Naive B cell (primary cell): ENCODE results near the gene TMEM131L. TPM values are rescaled to one million over a fixed set of nuclear protein-coding genes. Genes with fewer than 3 reads are reported as not detected.
A peak's percentile ranks its signal among the peaks of the same experiment; 100 is the strongest.
"Not testable (repeated sequence)": the region's sequence is repeated elsewhere in the genome, so short reads cannot be mapped to it uniquely, and the experiment has no call there.

Source experiments
- ATAC-seq, 2 donors: fragments of 150-1000 bp; cut with Tn5 transposase; 2 replicates each; pipeline ENCODE4 v1.10.0; 2021; ENCODE audit warnings: low read depth in 2 of 2, mild to moderate bottlenecking in 2 of 2, moderate library complexity in 2 of 2
- DNase-seq: peaks from one replicate; pipeline ENCODE4 v3.0.0; 2022
- H3K27ac Mint-ChIP-seq, 6 donors: one replicate each; pipeline ENCODE4 v1.8.0; 2020 to 2022; ENCODE audit warnings: mild to moderate bottlenecking in 6 of 6, mixed read lengths in 6 of 6, moderate library complexity in 5 of 6, inconsistent platforms in 2 of 6
- H3K27me3 Mint-ChIP-seq, 3 donors: one replicate each; pipeline ENCODE4 v1.8.0; 2021 to 2022; ENCODE audit warnings: mixed read lengths in 3 of 3, mild to moderate bottlenecking in 1 of 3
- H3K36me3 Mint-ChIP-seq, 2 donors: one replicate each; pipeline ENCODE4 v1.8.0; 2020 to 2022; ENCODE audit warnings: mixed read lengths in 2 of 2, inconsistent platforms in 1 of 2, mild to moderate bottlenecking in 1 of 2
- H3K4me1 Mint-ChIP-seq, 3 donors: one replicate each; pipeline ENCODE4 v1.8.0; 2020 to 2022; ENCODE audit warnings: mixed read lengths in 3 of 3, inconsistent platforms in 1 of 3, mild to moderate bottlenecking in 1 of 3, moderate library complexity in 1 of 3
- H3K4me3 Mint-ChIP-seq, 8 donors: one replicate each; pipeline ENCODE4 v1.8.0; 2020 to 2022; ENCODE audit warnings: mild to moderate bottlenecking in 8 of 8, mixed read lengths in 8 of 8, moderate library complexity in 8 of 8, inconsistent platforms in 2 of 8
- H3K9me3 Mint-ChIP-seq, 7 donors: one replicate each; pipeline ENCODE4 v1.8.0; 2020 to 2022; ENCODE audit warnings: mixed read lengths in 7 of 7, mild to moderate bottlenecking in 5 of 7, inconsistent platforms in 2 of 7, moderate library complexity in 1 of 7
- polyA plus RNA-seq, 6 donors: library from polyadenylated mRNA; unstranded; fragments of 300-500 nt; fragmentation: Illumina TruSeq; gene quantifications; one replicate each; pipeline ENCODE4 v1.2.3, GENCODE V29; 2021; ENCODE audit warnings: low read depth in 6 of 6

The TMEM131L gene, protein sequence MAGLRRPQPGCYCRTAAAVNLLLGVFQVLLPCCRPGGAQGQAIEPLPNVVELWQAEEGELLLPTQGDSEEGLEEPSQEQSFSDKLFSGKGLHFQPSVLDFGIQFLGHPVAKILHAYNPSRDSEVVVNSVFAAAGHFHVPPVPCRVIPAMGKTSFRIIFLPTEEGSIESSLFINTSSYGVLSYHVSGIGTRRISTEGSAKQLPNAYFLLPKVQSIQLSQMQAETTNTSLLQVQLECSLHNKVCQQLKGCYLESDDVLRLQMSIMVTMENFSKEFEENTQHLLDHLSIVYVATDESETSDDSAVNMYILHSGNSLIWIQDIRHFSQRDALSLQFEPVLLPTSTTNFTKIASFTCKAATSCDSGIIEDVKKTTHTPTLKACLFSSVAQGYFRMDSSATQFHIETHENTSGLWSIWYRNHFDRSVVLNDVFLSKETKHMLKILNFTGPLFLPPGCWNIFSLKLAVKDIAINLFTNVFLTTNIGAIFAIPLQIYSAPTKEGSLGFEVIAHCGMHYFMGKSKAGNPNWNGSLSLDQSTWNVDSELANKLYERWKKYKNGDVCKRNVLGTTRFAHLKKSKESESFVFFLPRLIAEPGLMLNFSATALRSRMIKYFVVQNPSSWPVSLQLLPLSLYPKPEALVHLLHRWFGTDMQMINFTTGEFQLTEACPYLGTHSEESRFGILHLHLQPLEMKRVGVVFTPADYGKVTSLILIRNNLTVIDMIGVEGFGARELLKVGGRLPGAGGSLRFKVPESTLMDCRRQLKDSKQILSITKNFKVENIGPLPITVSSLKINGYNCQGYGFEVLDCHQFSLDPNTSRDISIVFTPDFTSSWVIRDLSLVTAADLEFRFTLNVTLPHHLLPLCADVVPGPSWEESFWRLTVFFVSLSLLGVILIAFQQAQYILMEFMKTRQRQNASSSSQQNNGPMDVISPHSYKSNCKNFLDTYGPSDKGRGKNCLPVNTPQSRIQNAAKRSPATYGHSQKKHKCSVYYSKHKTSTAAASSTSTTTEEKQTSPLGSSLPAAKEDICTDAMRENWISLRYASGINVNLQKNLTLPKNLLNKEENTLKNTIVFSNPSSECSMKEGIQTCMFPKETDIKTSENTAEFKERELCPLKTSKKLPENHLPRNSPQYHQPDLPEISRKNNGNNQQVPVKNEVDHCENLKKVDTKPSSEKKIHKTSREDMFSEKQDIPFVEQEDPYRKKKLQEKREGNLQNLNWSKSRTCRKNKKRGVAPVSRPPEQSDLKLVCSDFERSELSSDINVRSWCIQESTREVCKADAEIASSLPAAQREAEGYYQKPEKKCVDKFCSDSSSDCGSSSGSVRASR (N-terminal part only)
- polyA plus RNA-seq: 10 to 100 TPM; 52.2 to 86.7 (median 68.1) TPM

DNA sequence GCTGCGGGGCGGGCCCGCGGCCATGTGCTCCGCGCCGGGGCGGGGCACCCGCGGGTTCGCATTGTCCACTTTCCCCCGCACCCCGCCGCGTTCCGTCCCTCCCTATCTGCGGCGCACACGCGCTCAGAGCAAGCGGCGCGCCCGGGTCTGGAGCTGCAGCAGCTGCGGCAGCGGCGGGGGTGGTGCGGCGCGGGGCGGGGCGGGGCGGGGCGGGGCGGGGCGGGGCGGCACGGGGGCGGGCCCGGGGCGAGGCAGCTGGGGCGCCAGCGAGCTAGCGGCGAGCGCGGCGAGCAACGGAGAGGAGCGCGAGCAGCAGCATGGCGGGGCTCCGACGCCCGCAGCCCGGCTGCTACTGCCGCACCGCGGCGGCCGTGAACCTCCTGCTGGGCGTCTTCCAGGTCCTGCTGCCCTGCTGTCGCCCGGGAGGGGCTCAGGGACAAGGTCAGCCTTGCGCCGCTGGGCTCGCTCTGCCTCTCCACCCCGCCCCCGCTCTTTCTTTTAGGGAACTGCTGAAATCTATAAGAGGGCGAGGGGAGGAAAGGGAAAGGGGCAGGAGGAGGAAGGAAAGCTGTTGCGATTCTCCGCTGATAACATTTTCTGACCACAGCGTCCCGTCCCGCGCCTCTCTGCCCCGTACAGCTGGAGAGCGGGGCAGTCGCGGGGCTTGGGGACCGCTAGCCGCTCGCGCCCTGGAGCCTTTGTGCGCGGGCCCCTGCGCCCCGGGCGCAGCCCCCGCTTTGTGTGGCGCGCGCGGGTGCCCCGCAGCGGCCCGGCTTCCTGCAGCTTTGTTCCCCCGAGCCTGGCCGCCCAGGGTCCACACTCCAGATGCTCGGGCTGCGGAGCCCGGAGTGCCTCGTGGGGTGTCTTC is at the start of gene TMEM131L:
Gene TMEM131L, plus strand, starts transcription at position 280 of the 868 bp plus-strand sequence. Its CDS starts 38 bp downstream, at position 318.
- Mint-ChIP-seq H3K36me3 (peaks cover 0 to 4% of the 10 kb centered on the region in 2 donors), H3K9me3 (no peaks in the 10 kb centered on the region), H3K4me1 (peaks cover 42 to 53% (median 48%) of the 10 kb centered on the region in 3 donors), H3K27me3 (no peaks in the 10 kb centered on the region), H3K4me3 (peak within 1 kb of the TSS; percentile 93 to 99 (median 98)), H3K27ac (peak within 1 kb of the TSS; percentile 97 to 99 (median 98))
- DNase-seq: peak; percentile 77
- ATAC-seq: peak; percentile 47 to 52

- peak overlapping the region in 1 of 6 donors; percentile 54 for H3K27ac Mint-ChIP-seq
- H3K9me3 Mint-ChIP-seq, DNase-seq, H3K4me3 Mint-ChIP-seq, H3K36me3 Mint-ChIP-seq, H3K27me3 Mint-ChIP-seq, ATAC-seq: not testable (repeated sequence)
- H3K4me1 Mint-ChIP-seq: peaks cover 15 to 23% (median 18%) of the 10 kb centered on the region in 3 donors
These were observed 49.7 kb upstream of the TMEM131L start for GRCh38 chr4:153416456-153416855.

DNA sequence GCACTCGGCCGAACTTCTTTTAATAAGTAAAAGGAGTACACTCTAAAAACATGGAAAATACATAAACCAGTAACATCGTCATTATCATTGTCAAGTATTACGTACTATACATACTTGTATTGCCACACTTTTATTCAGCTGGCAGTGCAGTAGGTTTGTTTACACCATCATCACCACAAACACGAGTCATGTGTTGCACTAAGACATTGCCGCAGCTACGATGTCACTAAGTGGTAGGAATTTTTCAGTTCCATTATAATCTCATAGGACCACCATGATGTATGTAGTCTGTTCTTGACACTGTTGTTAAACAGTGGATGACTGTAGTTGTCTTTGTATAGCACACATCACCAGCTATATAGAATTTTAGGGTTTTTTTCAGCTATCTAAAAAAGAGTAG is 48.0 kb upstream of the TMEM131L start:
- DNase-seq: no peak
- no peaks in the 10 kb centered on the region for H3K27me3 Mint-ChIP-seq
- peak overlapping the region in 1 of 6 donors; percentile 91 for H3K27ac Mint-ChIP-seq
- peaks cover 15 to 23% (median 18%) of the 10 kb centered on the region in 3 donors for H3K4me1 Mint-ChIP-seq
- H3K36me3 Mint-ChIP-seq: no peaks in the 10 kb centered on the region
- H3K9me3 Mint-ChIP-seq: peaks cover 0 to 2% (median 0%) of the 10 kb centered on the region in 7 donors
- no peak overlapping the region for H3K4me3 Mint-ChIP-seq
- no peak for ATAC-seq

GRCh38 chr4:153418558-153418957 is 47.6 kb upstream of the TMEM131L start:
- H3K4me1 Mint-ChIP-seq: peaks cover 15 to 24% (median 18%) of the 10 kb centered on the region in 3 donors
- DNase-seq (no peak), ATAC-seq (no peak)
- H3K27ac Mint-ChIP-seq: peak overlapping the region in 3 of 6 donors; percentile 79 to 93 (median 91)
- H3K36me3 Mint-ChIP-seq: no peaks in the 10 kb centered on the region
- H3K9me3 Mint-ChIP-seq: peaks cover 0 to 2% (median 0%) of the 10 kb centered on the region in 7 donors
- peak overlapping the region in 1 of 8 donors; percentile 9 for H3K4me3 Mint-ChIP-seq
- H3K27me3 Mint-ChIP-seq: no peaks in the 10 kb centered on the region

DNA sequence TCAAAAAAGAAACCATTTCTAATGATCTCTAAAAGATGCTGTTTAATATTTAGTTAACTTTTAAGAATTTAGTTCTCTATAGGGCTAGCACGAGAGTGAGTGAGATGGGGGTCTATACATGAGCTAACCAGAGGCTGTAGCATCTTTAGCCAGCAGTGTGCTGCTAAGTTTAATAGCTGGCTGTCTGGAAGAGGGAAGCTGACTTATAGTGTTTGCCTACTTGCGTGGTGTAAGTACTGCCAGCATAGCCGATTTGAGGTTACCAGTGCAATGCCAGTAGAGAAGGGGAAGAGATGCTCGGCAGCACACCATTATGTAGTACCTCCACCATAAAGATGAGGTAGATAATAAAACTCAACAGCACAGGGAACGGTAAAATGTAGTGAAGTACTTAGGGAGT is 47.1 kb upstream of the TMEM131L start:
- H3K4me3 Mint-ChIP-seq: peak overlapping the region in 7 of 8 donors; percentile 4 to 73 (median 50)
- H3K27ac Mint-ChIP-seq: peak overlapping the region in 4 of 6 donors; percentile 79 to 93 (median 90)
- H3K9me3 Mint-ChIP-seq: peaks cover 0 to 2% (median 0%) of the 10 kb centered on the region in 7 donors
- ATAC-seq: peak in 1 of 2 donors; percentile 45
- peaks cover 15 to 28% (median 18%) of the 10 kb centered on the region in 3 donors for H3K4me1 Mint-ChIP-seq
- H3K27me3 Mint-ChIP-seq: no peaks in the 10 kb centered on the region
- no peak for DNase-seq
- no peaks in the 10 kb centered on the region for H3K36me3 Mint-ChIP-seq

GRCh38 chr4:153419673-153420278 is 46.4 kb upstream of the TMEM131L start:
- H3K9me3 Mint-ChIP-seq: peaks cover 0 to 2% (median 0%) of the 10 kb centered on the region in 7 donors
- H3K27me3 Mint-ChIP-seq: no peaks in the 10 kb centered on the region
- H3K4me3 Mint-ChIP-seq: peak overlapping the region in 7 of 8 donors; percentile 4 to 65 (median 13)

DNA sequence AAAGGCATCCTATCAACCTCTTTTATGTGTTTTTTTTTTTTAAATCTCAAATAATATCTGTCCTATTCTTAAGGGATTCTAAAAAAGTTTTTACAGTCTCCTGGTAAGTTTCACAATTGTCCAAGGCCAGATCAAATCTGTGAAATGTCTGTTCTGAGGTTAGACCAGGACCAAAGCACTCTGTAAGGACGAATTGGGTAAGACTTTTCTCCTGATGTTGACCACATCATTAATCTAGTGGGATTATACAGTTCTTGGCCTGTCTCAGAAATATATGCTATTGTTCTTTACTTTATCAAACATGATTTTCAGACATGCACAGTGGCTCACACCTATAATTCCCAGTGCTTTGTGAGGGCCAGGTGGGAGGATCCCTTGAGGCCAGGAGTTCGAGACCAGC is 45.8 kb upstream of the TMEM131L start:
- no peaks in the 10 kb centered on the region for H3K36me3 Mint-ChIP-seq
- H3K9me3 Mint-ChIP-seq: peaks cover 0 to 2% (median 0%) of the 10 kb centered on the region in 7 donors
- H3K27me3 Mint-ChIP-seq: no peaks in the 10 kb centered on the region
- H3K4me3 Mint-ChIP-seq: no peak overlapping the region
- peak overlapping the region in 4 of 6 donors; percentile 56 to 91 (median 81) for H3K27ac Mint-ChIP-seq
- ATAC-seq: no peak
- no peak for DNase-seq
- peaks cover 15 to 36% (median 18%) of the 10 kb centered on the region in 3 donors for H3K4me1 Mint-ChIP-seq

More at GRCh38 chr4:153419673-153420278, 46.4 kb upstream of the TMEM131L start:
- Mint-ChIP-seq H3K27ac (peak overlapping the region; percentile 81 to 93 (median 87)), H3K36me3 (no peaks in the 10 kb centered on the region), H3K4me1 (peaks cover 15 to 34% (median 18%) of the 10 kb centered on the region in 3 donors)
- DNase-seq (peak; percentile 53), ATAC-seq (peak; percentile 65 to 77)

DNA sequence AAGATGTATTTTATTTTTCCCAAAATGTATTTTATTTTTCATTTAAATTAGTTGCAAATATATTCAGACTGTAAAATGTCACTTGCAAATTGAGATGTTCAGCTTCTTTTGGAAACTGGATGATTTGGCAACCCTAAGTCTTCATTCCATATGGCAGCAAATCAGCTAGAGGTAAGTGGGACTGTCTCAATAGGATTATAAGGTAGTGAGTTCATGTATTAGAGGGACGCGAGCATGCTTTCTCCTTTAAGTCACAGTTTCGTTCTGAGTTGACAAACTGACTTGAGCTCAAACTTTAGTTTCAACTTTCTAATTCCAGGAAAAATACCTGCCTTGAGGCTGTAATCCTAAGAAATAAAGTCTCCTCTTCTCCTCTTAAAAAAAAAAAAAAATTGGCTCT is 44.2 kb upstream of the TMEM131L start:
- no peaks in the 10 kb centered on the region for H3K27me3 Mint-ChIP-seq
- DNase-seq: no peak
- no peak for ATAC-seq
- H3K27ac Mint-ChIP-seq: no peak overlapping the region
- no peaks in the 10 kb centered on the region for H3K36me3 Mint-ChIP-seq
- H3K4me1 Mint-ChIP-seq: peaks cover 15 to 51% (median 27%) of the 10 kb centered on the region in 3 donors
- peaks cover 0 to 2% (median 0%) of the 10 kb centered on the region in 7 donors for H3K9me3 Mint-ChIP-seq
- no peak overlapping the region for H3K4me3 Mint-ChIP-seq

DNA sequence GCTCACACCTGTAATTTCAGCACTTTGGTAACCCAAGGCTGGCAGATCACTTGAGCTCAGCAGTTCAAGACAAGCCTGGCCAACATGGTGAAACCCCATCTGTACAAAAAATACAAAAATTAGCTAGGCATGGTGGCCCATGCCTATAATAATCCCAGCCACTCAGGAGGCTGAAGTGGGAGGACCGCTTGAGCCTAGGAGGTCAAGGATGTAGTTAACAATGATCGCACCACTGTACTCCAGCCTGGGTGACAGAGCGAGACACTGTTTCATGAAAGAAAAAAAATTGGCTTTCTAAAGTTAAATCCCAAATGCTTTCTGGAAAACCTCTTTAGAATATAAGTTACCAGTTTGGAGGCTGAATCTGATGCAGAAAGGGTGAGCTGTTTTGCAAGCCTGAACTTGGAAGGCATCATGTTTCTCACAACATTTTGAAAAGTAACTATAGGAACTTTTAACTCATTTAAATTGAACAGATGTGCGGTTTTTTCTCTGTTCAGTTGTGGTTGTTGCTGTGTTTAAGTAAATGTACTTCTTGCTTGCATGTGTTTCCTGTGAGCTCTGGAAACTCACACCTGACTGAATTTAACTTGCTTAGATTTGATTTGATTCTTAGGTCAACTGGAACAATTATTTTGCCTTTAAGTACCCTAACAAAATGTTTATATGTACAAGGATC is 39.8 kb upstream of the TMEM131L start:
- no peaks in the 10 kb centered on the region for H3K27me3 Mint-ChIP-seq
- DNase-seq (peak; percentile 69), ATAC-seq (peak; percentile 87 to 91)
- peak overlapping the region; percentile 83 to 95 (median 94) for H3K27ac Mint-ChIP-seq
- peak overlapping the region; percentile 42 to 85 (median 78) for H3K4me3 Mint-ChIP-seq
- H3K4me1 Mint-ChIP-seq: peaks cover 27 to 70% (median 46%) of the 10 kb centered on the region in 3 donors
- peaks cover 0 to 2% (median 0%) of the 10 kb centered on the region in 7 donors for H3K9me3 Mint-ChIP-seq
- no peaks in the 10 kb centered on the region for H3K36me3 Mint-ChIP-seq

- Mint-ChIP-seq H3K4me3 (peak overlapping the region; percentile 53 to 85 (median 78)), H3K9me3 (no peaks in the 10 kb centered on the region), H3K36me3 (no peaks in the 10 kb centered on the region), H3K27me3 (no peaks in the 10 kb centered on the region), H3K27ac (peak overlapping the region; percentile 83 to 95 (median 94)), H3K4me1 (peaks cover 31 to 78% (median 46%) of the 10 kb centered on the region in 3 donors)
- DNase-seq (no peak), ATAC-seq (peak; percentile 14 to 52)
These were observed 38.6 kb upstream of the TMEM131L start for GRCh38 chr4:153427363-153428071.
